HPDE6-E6E7 (cell line): ENCODE data around the gene FCN1.

Experiments used
- DNase-seq: peaks from one replicate; pipeline ENCODE4 v3.0.0; 2011; ENCODE audit warnings: missing footprints; ENCODE audit errors: extremely low spot score

Gene FCN1

GRCh38 chr9:134937164-134937555, 19.4 kb upstream of the FCN1 start:
- no peak for DNase-seq

DNA sequence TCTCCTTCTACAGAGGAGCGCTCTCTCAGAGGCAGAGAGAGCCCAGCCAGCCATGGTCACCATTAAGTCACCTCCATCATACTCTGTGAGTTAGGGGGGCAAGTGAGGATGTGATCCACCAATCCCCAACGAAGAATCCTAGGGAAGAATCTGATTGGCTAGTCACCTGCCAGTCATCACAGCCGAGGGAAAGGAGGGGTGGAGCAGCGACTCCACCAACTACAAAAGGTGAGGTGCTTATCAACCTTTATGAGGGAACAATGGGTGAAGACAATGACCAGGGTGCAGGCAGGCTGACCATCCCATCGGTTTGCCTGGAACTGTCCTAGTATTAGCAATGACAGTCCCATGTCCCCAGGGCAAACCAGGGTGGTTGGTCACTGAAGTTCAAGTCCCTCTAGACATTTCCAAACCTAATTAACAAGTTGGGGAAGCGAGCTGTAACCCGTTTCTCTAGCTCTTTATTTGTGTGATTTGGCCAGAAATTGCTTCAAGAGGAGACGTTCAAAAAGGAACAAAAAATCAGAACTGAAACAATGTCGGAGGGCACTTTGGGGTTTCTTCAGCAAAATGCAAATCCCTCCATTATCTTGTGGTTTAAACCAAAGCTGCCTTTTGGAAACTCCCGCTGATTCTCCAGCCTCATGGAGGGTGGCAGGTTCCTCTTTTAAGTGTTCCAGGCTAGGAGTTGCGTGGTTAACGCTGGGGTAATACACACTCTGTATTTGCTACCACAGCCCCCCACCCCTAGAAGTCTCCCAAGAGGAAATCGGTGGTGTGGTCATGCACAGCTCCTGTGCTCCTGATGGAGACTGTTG, 18.8 kb upstream of the FCN1 start:
- no peak for DNase-seq

DNA sequence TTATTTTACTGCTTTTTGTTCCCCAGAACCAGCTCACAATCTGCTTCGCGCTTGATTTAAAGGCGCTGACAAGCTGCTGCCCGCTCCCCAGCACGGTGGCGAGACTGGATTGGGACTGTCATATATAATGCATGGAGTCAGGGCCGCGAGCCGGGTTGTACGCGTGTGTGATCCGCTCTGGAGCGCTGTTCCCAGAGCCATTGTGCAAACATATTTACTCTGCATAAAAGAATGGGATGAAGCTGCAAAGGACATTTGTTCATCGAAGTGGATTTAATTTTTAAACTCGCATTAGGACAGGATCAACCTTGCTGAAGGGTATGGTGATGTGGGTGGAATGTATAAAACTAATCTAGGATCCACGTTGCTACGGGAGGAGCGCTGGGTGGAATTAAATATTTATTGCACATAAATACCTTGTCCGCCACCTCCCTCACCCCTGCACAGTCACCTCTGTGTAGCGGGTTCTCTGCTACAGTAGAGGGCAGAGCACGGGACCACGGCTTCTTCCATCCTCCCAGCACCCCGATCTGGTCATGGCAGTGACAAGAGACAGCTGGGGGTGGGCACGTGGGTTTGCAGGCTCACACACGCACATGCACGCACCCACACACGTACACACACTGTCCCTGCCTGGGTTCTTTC, 18.1 kb upstream of the FCN1 start:
- no peak for DNase-seq

- DNase-seq = no peak
These were observed 17.4 kb upstream of the FCN1 start for GRCh38 chr9:134935056-134935640.

GRCh38 chr9:134933076-134933659, 15.5 kb upstream of the FCN1 start:
- no peak for DNase-seq

GRCh38 chr9:134932606-134933005, 14.9 kb upstream of the FCN1 start:
- no peak for DNase-seq

DNA sequence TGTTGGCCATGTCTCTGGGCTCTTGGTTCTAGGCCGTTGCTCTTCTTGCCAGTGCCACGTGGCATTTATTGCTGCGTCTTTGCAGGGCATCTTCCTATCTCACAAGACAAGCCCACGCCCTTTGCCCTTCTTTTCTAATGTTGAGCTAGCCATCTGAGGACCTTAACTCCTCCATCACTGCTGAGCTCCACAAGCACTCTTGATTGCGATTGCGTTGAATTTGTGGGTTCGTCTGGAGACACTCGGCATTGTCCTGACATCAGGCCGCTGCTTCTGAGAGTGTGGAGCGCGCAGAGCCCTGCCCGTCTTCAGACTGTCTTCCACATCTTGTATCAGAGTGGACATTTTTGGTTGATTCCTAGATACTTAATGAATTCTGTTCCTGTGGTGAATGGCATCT, 14.5 kb upstream of the FCN1 start:
- DNase-seq = no peak

DNA sequence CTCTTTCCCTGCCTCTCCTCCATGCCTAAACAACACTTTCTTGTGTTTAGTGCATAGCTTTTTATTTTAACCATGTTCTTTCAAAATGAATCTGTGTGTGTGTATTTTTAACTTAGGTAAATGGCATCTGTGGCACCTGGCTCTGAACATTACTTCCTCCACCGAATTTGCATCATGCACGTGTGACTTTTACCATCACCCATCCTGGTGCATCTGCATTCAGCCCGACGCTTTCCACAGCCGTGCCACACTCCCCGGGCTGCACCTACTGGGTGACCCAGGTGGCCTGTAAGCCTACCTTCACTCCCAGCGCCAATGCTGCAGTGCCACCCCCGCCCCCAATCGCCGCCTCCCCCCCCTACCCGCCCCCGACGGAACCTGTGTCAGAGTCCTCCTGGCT, 12.7 kb upstream of the FCN1 start:
- no peak for DNase-seq

DNA sequence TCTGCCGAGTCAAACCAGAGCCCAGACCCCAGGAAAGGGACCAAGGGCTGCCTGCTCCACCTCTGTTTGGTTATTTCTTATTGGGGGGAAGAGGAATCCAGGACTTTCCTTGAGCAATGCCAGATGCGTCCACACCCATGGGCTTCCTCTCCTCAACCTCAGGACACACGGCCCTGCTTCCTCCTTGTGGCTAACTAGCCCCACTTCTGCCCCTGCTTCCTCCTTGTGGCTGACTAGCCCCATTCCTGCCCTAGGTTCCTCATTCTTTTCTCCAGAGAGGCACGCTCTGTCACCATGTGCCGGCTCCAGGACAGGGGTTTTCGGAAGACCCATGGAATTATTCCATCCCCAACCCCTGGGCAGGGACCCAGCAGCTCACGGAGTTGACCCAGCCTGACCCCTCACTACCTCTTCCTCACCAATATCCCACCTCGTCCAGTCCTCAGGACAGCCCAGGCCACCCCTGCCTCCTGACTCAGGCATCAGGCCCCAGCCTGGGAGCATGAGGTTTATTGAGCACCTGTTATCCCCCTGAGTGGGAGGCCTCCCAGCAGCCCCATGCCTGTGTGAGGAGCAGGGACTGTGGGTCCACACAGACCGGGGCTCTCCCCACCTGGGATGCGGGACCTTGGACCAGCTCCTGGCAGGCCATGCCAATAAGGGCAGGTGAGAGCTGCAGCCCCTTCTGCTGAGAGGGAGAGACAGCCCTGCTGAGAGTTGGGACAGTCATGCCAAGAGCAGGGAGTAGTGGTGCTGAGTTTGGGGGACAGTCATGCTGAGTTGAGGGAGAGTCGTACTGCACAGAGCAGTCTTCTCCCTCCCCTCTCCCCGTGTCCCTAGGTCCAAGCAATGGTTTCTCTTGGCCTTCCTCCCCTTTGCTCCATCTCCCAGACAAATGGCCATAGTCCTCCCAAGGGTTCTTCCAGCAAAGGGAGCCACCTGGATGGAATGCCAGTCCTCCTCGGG, 11.8 kb upstream of the FCN1 start:
- DNase-seq = no peak

- DNase-seq = no peak
These were observed 10.9 kb upstream of the FCN1 start for GRCh38 chr9:134928436-134929192.

- DNase-seq = no peak
These were observed 7.3 kb upstream of the FCN1 start for GRCh38 chr9:134925011-134925511.

DNA sequence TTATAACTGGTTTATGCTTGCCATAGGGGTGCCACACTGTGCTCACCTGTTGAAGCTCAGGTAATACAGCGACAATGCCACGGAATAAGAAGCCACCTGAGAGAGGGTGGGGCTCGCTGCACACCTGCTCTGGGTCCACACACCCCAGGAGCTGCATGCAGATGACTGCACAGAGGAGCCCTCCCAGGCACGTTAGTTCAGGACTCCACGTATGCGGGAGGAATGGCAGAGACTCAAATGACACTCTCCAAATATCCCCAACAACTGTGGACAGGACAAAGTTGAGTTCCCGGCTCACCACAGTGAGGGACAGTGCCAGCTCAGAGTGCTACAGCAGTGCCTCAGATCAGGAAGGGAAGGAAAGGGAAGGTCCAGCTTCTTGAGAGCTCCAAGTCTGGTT, 5.8 kb upstream of the FCN1 start:
- DNase-seq = no peak

DNA sequence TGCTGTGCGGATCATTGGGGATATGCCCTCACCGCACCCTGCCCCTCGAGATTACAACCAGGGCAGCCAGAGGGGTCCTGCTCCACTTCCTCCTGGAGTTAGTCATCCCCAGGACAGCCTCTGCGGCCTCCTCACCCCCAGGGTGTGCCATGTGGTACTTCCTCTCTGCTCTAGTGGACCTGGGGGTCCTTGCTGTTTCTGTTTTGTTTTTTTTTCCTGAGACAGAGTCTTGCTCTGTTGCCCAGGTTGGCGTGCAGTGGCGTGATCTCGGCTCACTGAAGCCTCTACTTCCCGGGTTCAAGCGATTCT, 5.2 kb upstream of the FCN1 start:
- no peak for DNase-seq

GRCh38 chr9:134922066-134922931, 4.6 kb upstream of the FCN1 start:
- no peak for DNase-seq

DNA sequence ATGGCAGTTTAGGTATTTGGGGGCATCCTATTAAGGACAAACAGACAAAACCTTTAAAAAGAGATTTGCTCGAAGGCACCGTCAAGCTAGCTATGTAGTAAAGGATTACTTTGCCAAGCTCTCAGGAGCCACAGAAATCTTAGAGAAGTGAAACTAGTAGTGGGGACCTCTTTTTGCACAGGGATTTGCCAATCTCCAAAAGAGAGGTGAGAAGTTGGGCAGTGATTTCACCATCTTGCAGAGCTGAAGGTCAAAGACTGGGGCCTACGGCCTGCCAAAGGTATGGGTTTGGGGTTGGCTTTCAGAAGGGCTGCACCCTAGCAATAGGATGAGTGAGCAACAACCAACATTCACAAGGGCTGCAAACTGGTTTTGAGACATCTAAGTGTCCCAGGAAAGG, 1.6 kb upstream of the FCN1 start:
- DNase-seq = no peak

- no peak for DNase-seq
These were observed 934 bp upstream of the FCN1 start for GRCh38 chr9:134918646-134919045.

DNA sequence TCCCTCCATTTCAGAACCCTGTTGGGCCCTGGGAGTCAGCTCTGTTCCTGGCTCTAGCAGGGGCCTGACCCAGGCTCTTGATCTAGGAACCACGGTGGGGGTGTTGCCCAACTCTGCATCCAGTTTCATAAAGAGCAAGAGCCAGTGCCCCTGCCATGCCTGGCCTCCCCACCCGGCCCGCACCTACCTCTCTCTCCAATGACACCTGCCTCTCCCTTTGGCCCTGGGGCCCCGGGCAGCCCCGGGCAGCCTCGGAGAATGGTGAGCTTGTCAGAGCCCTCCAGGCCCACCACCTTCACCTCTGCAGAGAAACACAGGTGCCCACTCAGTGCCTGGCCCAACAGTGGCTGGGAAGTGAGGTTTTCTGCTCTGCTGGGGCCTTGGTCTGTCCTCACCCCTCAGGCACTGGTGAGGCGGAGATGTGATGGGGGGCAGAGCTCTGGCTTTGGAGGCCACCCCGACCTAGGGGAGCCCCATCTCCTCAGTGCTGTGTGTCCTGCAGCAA, 1.5 kb downstream of the FCN1 start:
- DNase-seq = no peak

DNA sequence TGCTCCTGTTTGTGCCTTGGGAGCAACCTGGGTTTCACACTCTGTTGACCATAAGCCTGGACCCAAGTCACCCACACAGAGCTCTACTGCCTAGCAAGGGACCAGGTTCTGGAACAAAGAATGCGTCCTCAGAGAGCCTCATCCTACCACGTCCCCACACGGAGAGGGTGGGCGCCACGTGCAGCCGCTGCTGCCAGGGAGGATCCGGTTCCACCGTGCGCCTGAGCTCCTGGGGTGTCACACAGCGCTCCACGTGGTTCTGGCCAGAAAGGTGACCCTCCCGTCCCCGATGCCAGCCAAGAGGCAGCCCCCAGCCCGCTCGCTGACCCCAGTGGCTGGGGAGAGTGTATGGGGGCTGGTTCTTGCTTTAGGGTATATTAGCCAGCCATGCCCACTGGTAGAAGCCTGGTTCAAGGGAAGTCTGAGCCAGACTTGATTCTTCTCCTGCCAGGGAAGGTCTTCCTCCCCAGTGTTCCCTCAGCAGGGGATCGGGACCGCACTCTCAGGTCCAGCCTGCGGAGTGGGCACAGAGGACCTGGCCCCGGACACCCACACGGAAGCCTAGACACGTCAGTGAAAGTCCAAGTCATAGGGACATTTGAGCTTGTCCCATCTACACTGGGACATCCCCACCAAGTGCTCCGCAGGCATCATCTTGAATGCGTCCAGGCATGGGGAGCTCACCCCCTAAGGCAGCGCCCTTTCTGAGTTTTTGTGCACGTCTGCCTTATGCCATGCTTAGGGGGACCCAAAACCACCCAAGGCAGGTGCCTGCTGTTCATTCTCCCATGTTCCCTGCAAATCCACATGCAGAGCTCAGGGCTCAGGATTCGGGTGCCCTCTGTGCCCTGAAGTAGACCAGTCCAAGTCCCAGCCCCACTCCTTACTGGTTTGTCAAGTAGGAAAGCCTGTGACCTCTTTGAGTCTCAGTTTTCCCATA, 2.4 kb downstream of the FCN1 start:
- no peak for DNase-seq

- no peak for DNase-seq
These were observed 3.2 kb downstream of the FCN1 start for GRCh38 chr9:134914501-134914834.
